ENCODE data around the gene DIO3. TPM values are rescaled to one million over a fixed set of nuclear protein-coding genes. Genes with fewer than 3 reads are reported as not detected.

DIO3 gene
- total and polyA plus RNA-seq, 2 donors from 2014 or later = 0.17 to 0.94 TPM

GRCh38 chr14:101589486-101590015, 28.3 kb downstream of the DIO3 start:
- H3K9ac ChIP-seq (ENCODE audit: low read length in 3 of 3) = no peak overlapping the region
- no peak for TF ChIP-seq CTCF (IDR thresholded peaks at IDR 0.05; ENCODE audit: borderline replicate concordance, extremely low read depth, insufficient read depth)
- H3K36me3 ChIP-seq (ENCODE audit: control insufficient read depth in 2 of 3, insufficient read depth in 3 of 3, low read length in 3 of 3) = no peaks in the 10 kb centered on the region
- no peak for FAIRE-seq
- no peak for DNase-seq
- H3K27me3 ChIP-seq (ENCODE audit: control insufficient read depth, insufficient read depth, low read length) = no peaks in the 10 kb centered on the region
- H3K4me1 ChIP-seq (ENCODE audit: control insufficient read depth in 2 of 3, insufficient read depth in 2 of 3, low read depth in 1 of 3, low read length in 3 of 3) = peaks cover 0 to 2% (median 0%) of the 10 kb centered on the region in 3 donors
- intact Hi-C loops (cut with DNase I) = no loop called here
- H3K27ac ChIP-seq (ENCODE audit: low read depth in 2 of 2, low read length in 2 of 2) = no peak overlapping the region
- no peak overlapping the region for H3K4me3 ChIP-seq (ENCODE audit: low read length in 3 of 3)
- no peaks in the 10 kb centered on the region for H3K9me3 ChIP-seq (ENCODE audit: control insufficient read depth in 2 of 3, insufficient read depth in 1 of 3, low read length in 3 of 3)

- H3K4me1 ChIP-seq (ENCODE audit: control insufficient read depth in 2 of 3, insufficient read depth in 2 of 3, low read depth in 1 of 3, low read length in 3 of 3) = peaks cover 0 to 2% (median 0%) of the 10 kb centered on the region in 3 donors
- DNase-seq (no peak), FAIRE-seq (no peak)
- no peaks in the 10 kb centered on the region for H3K27me3 ChIP-seq (ENCODE audit: control insufficient read depth, insufficient read depth, low read length)
- no peak overlapping the region for H3K27ac ChIP-seq (ENCODE audit: low read depth in 2 of 2, low read length in 2 of 2)
- intact Hi-C loops (cut with DNase I) = no loop called here
- H3K4me3 ChIP-seq (ENCODE audit: low read length in 3 of 3) = no peak overlapping the region
- H3K9me3 ChIP-seq (ENCODE audit: control insufficient read depth in 2 of 3, insufficient read depth in 1 of 3, low read length in 3 of 3) = no peaks in the 10 kb centered on the region
- H3K9ac ChIP-seq (ENCODE audit: low read length in 3 of 3) = no peak overlapping the region
- H3K36me3 ChIP-seq (ENCODE audit: control insufficient read depth in 2 of 3, insufficient read depth in 3 of 3, low read length in 3 of 3) = no peaks in the 10 kb centered on the region
- no peak for TF ChIP-seq CTCF (IDR thresholded peaks at IDR 0.05; ENCODE audit: borderline replicate concordance, extremely low read depth, insufficient read depth)
These were observed 28.8 kb downstream of the DIO3 start for GRCh38 chr14:101590062-101590461.

GRCh38 chr14:101590616-101591015, 29.3 kb downstream of the DIO3 start:
- H3K4me3 ChIP-seq (ENCODE audit: low read length in 3 of 3) = no peak overlapping the region
- no peaks in the 10 kb centered on the region for H3K36me3 ChIP-seq (ENCODE audit: control insufficient read depth in 2 of 3, insufficient read depth in 3 of 3, low read length in 3 of 3)
- H3K27ac ChIP-seq (ENCODE audit: low read depth in 2 of 2, low read length in 2 of 2) = no peak overlapping the region
- no peak overlapping the region for H3K9ac ChIP-seq (ENCODE audit: low read length in 3 of 3)
- H3K9me3 ChIP-seq (ENCODE audit: control insufficient read depth in 2 of 3, insufficient read depth in 1 of 3, low read length in 3 of 3) = peaks cover 0 to 4% (median 0%) of the 10 kb centered on the region in 3 donors
- intact Hi-C loops (cut with DNase I) = no loop called here
- FAIRE-seq (no peak), DNase-seq (no peak)
- TF ChIP-seq CTCF (IDR thresholded peaks at IDR 0.05; ENCODE audit: borderline replicate concordance, extremely low read depth, insufficient read depth) = no peak
- H3K27me3 ChIP-seq (ENCODE audit: control insufficient read depth, insufficient read depth, low read length) = no peaks in the 10 kb centered on the region
- H3K4me1 ChIP-seq (ENCODE audit: control insufficient read depth in 2 of 3, insufficient read depth in 2 of 3, low read depth in 1 of 3, low read length in 3 of 3) = peaks cover 0 to 2% (median 0%) of the 10 kb centered on the region in 3 donors

GRCh38 chr14:101591121-101591520, 29.8 kb downstream of the DIO3 start:
- intact Hi-C loops (cut with DNase I) = no loop called here
- no peak overlapping the region for H3K4me3 ChIP-seq (ENCODE audit: low read length in 3 of 3)
- H3K36me3 ChIP-seq (ENCODE audit: control insufficient read depth in 2 of 3, insufficient read depth in 3 of 3, low read length in 3 of 3) = no peaks in the 10 kb centered on the region
- FAIRE-seq = no peak
- no peak for TF ChIP-seq CTCF (IDR thresholded peaks at IDR 0.05; ENCODE audit: borderline replicate concordance, extremely low read depth, insufficient read depth)
- DNase-seq = peak in 1 of 5 donors; percentile 59
- H3K4me1 ChIP-seq (ENCODE audit: control insufficient read depth in 2 of 3, insufficient read depth in 2 of 3, low read depth in 1 of 3, low read length in 3 of 3) = peaks cover 0 to 2% (median 0%) of the 10 kb centered on the region in 3 donors
- H3K27me3 ChIP-seq (ENCODE audit: control insufficient read depth, insufficient read depth, low read length) = no peaks in the 10 kb centered on the region
- peaks cover 0 to 4% (median 0%) of the 10 kb centered on the region in 3 donors for H3K9me3 ChIP-seq (ENCODE audit: control insufficient read depth in 2 of 3, insufficient read depth in 1 of 3, low read length in 3 of 3)
- H3K27ac ChIP-seq (ENCODE audit: low read depth in 2 of 2, low read length in 2 of 2) = no peak overlapping the region
- no peak overlapping the region for H3K9ac ChIP-seq (ENCODE audit: low read length in 3 of 3)
